ENCODE measurements around the gene ARL15. TPM values are rescaled to one million over a fixed set of nuclear protein-coding genes. Genes with fewer than 3 reads are reported as not detected.

ARL15 gene
- total and polyA plus RNA-seq, 8 donors: 20.2 to 27.7 (median 25.1) TPM

- no peaks in the 10 kb centered on the region for H3K27me3 ChIP-seq
- no peaks in the 10 kb centered on the region for H3K4me1 ChIP-seq
- no peak overlapping the region for H3K4me3 ChIP-seq
- intact Hi-C loops (cut with DNase I): no loop called here
- H3K27ac ChIP-seq: no peak overlapping the region
- DNase-seq (no peak), ATAC-seq (no peak)
- no peaks in the 10 kb centered on the region for H3K9me3 ChIP-seq
- no peak for TF ChIP-seq CTCF (IDR thresholded peaks at IDR 0.05)
- H3K36me3 ChIP-seq: no peaks in the 10 kb centered on the region
Measured at GRCh38 chr5:54324651-54325271, 14.4 kb upstream of the ARL15 start.

DNA sequence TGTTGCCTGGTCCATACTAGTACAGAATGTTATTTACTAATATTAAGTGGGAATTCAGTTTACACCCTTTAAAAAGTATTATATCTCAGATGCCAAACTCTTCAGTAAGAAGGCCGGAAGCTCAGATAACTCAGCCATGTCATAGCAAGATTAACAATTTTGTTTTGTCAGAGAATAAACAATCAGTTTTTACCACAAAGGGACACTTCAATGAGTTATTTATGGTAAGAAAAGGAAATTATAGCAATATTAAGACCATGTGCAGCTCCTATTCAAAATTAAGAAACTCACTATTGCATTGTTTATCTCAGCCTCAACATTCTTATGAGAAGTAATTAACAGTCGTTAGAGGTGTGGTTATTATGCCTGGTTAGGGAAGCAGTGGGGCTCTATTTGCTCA is 13.1 kb upstream of the ARL15 start:
- no peaks in the 10 kb centered on the region for H3K36me3 ChIP-seq
- no peaks in the 10 kb centered on the region for H3K9me3 ChIP-seq
- H3K27ac ChIP-seq: no peak overlapping the region
- H3K27me3 ChIP-seq: no peaks in the 10 kb centered on the region
- DNase-seq (no peak), ATAC-seq (no peak)
- intact Hi-C loops (cut with DNase I): no loop called here
- H3K4me1 ChIP-seq: no peaks in the 10 kb centered on the region
- H3K4me3 ChIP-seq: no peak overlapping the region
- no peak for TF ChIP-seq CTCF (IDR thresholded peaks at IDR 0.05)

DNA sequence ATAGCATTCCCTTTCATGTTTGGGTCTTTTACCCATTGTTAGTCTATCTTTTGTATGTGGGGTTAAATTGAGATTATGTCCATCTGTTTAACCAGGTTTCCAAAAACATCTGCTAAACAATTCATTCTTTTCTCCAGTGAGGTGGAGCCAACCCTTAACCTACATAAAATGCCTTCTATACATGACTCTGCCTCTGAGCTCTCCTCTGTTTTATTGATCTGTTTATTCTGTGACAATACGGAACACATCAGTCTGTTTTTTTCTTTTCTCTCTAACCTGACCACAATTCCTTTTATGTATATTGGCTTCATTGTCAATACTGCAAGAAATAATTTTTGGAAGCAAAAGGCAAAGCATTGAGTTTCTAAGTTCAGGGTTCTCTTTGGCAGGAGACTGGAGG is 9.9 kb upstream of the ARL15 start:
- no peak for ATAC-seq
- TF ChIP-seq CTCF (IDR thresholded peaks at IDR 0.05): no peak
- no peaks in the 10 kb centered on the region for H3K9me3 ChIP-seq
- H3K4me3 ChIP-seq: no peak overlapping the region
- DNase-seq: no peak
- H3K27me3 ChIP-seq: no peaks in the 10 kb centered on the region
- H3K36me3 ChIP-seq: no peaks in the 10 kb centered on the region
- H3K4me1 ChIP-seq: no peaks in the 10 kb centered on the region
- intact Hi-C loops (cut with DNase I): no loop called here
- H3K27ac ChIP-seq: no peak overlapping the region

DNA sequence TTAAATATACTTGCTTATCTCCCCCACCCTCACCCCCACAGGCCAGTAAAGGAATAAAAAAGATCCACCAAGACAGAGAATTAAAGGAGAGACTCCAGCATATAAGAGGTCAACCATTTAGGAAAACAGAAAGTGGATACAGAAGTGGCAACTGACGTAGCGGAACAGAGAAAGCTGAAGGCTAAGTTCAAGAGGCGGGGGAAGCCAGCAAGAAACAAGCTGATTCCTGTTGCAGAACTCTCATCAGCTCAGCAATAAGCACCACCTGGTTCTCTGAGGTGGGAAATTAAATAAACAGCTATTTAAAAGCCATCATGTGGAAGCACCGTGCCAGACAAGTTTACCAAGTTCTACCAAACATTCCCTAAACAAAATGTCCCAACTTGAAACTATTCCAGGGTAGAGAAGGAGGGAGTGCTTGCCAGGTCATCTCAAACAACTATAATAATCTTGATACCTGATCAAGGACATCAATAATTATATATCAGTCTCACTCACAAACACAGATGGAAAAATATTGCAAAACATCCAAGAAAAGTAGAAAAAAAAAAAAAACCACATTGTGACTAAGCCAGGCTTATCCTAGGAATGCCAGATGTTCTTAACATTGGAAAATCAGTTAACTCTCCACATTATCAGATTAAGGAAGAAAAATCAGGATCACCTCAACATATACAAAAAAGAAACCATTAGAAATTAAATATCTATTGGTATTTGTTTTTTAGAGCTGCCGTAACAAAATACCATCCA is 7.3 kb upstream of the ARL15 start:
- H3K4me3 ChIP-seq: no peak overlapping the region
- H3K9me3 ChIP-seq: no peaks in the 10 kb centered on the region
- no peak for TF ChIP-seq CTCF (IDR thresholded peaks at IDR 0.05)
- H3K27ac ChIP-seq: no peak overlapping the region
- no peaks in the 10 kb centered on the region for H3K27me3 ChIP-seq
- no peak for DNase-seq
- intact Hi-C loops (cut with DNase I): no loop called here
- H3K4me1 ChIP-seq: peaks cover 0 to 6% of the 10 kb centered on the region in 2 donors
- no peaks in the 10 kb centered on the region for H3K36me3 ChIP-seq
- no peak for ATAC-seq

- intact Hi-C loops (cut with DNase I): no loop called here
- Histone ChIP-seq H3K4me1 (peaks cover 0 to 14% of the 10 kb centered on the region in 2 donors), H3K4me3 (no peak overlapping the region), H3K27me3 (no peaks in the 10 kb centered on the region), H3K27ac (no peak overlapping the region), H3K36me3 (no peaks in the 10 kb centered on the region), H3K9me3 (no peaks in the 10 kb centered on the region)
- no peak for DNase-seq
- ATAC-seq: no peak
- no peak for TF ChIP-seq CTCF (IDR thresholded peaks at IDR 0.05)
Measured at GRCh38 chr5:54315736-54316528, 5.6 kb upstream of the ARL15 start.
